ENCODE data around the gene CENPB. TPM values are rescaled to one million over a fixed set of nuclear protein-coding genes. Genes with fewer than 3 reads are reported as not detected.

CENPB gene
- total and polyA plus RNA-seq, 10 of the 15 experiments (the other 5 are each of a cell fraction or from before 2014, with no cell fraction given): 0.16 to 71.2 (median 14.0) TPM

- peaks cover 41% of the 10 kb centered on the region for H3K4me1 ChIP-seq (ENCODE audit: control insufficient read depth, insufficient read depth, low read length)
- TF ChIP-seq ESRRA (IDR thresholded peaks at IDR 0.05; ENCODE audit: low read length) (no peak), ZNF622 (IDR thresholded peaks at IDR 0.05) (no peak), FOXM1 (IDR thresholded peaks at IDR 0.05; ENCODE audit: low read depth, low read length) (no peak), IRF5 (IDR thresholded peaks at IDR 0.05; ENCODE audit: borderline replicate concordance) (no peak), SIN3A (IDR thresholded peaks at IDR 0.05; ENCODE audit: low read depth, low read length) (no peak), CEBPZ (IDR thresholded peaks at IDR 0.05; ENCODE audit: low read depth, low read length) (no peak), MYC (IDR thresholded peaks at IDR 0.05; ENCODE audit: insufficient read depth, insufficient read length, insufficient replicate concordance, low read length, severe bottlenecking) (no peak), DPF2 (IDR thresholded peaks at IDR 0.05) (no peak), ELK1 (IDR thresholded peaks at IDR 0.05; ENCODE audit: low read depth, low read length) (no peak), NR2C2 (IDR thresholded peaks at IDR 0.05; ENCODE audit: borderline replicate concordance, control insufficient read depth, insufficient read length, low read depth) (no peak), GATAD2B (conservative IDR thresholded peaks at IDR 0.05; ENCODE audit: low read depth) (no peak), SKIL (IDR thresholded peaks at IDR 0.05; ENCODE audit: low read depth, poor library complexity, severe bottlenecking) (no peak), EP300 (IDR thresholded peaks at IDR 0.05; ENCODE audit: borderline replicate concordance in 1 of 2, control insufficient read depth in 1 of 2, low read depth in 2 of 2, low read length in 2 of 2) (no peak), EED (IDR thresholded peaks at IDR 0.05; ENCODE audit: low read depth) (no peak), PAX5 (IDR thresholded peaks at IDR 0.05; ENCODE audit: borderline replicate concordance, low read depth, low read length) (no peak), MEF2A (IDR thresholded peaks at IDR 0.05; ENCODE audit: insufficient read depth, low read depth, low read length) (no peak)
Observed at GRCh38 chr20:3800878-3801260, 14.3 kb upstream of the CENPB start.

More at GRCh38 chr20:3800878-3801260, 14.3 kb upstream of the CENPB start:
- ChIA-PET RAD21 (ENCODE audit: unreplicated experiment) (no interaction called here), SMC1A (ENCODE audit: uncharacterized antibody, unreplicated experiment) (interaction anchor here (0.8 to 2.3 kb wide), 4 partner anchors 12 to 42 kb away, joined by 3 to 6 read pairs (median 6); no protein-coding TSS in a partner anchor), CTCF (interaction anchor here (0.6 to 3.8 kb wide), 2 partner anchors 18 to 53 kb away, joined by 3 to 33 read pairs; partner anchors contain the start of gene AP5S1), POLR2A (interaction anchor here (0.5 to 1.3 kb wide), 4 partner anchors 8 to 33 kb away, joined by 3 to 6 read pairs (median 3); partner anchors contain the start of genes ADISSP and AP5S1)
- no peak overlapping the region for H3K27ac ChIP-seq (ENCODE audit: control insufficient read depth, insufficient read depth)
- FAIRE-seq (no peak), ATAC-seq (no peak), DNase-seq (ENCODE audit: low read depth, low spot score) (no peak)
- H3K4me3 ChIP-seq: no peak overlapping the region
- no peak overlapping the region for H3K4me2 ChIP-seq (ENCODE audit: control insufficient read depth, insufficient read depth)
- H4K20me1 ChIP-seq (ENCODE audit: control insufficient read depth, insufficient read depth): no peaks in the 10 kb centered on the region
- in situ Hi-C loops (cut with MboI) (no loop called here), intact Hi-C loops (cut with micrococcal nuclease; ENCODE audit: unreplicated experiment) (no loop called here)
- no peak overlapping the region for H2AFZ ChIP-seq (ENCODE audit: control insufficient read depth, low read depth, low read length)
- BruUV-seq (replicated peaks): no TSS peak
- peaks cover 23 to 28% of the 10 kb centered on the region in 2 experiments for H3K36me3 ChIP-seq (ENCODE audit: control insufficient read depth in 2 of 2, insufficient read depth in 2 of 2, low read length in 1 of 2)
- no peaks in the 10 kb centered on the region for H3K9me3 ChIP-seq (replicated peaks; ENCODE audit: control insufficient read depth, insufficient read depth, low read length)
- no peaks in the 10 kb centered on the region for H3K27me3 ChIP-seq (replicated peaks in 1 of 2; ENCODE audit: control insufficient read depth in 2 of 2, insufficient read depth in 2 of 2, low read length in 1 of 2)
- H3K79me2 ChIP-seq (ENCODE audit: control insufficient read depth, insufficient read depth, low read length): peaks cover 18% of the 10 kb centered on the region
- H3K9ac ChIP-seq (ENCODE audit: control insufficient read depth, insufficient read depth, low read length): no peak overlapping the region
- 96% methylated on average over 8 of the region's 8 CpGs for WGBS (ENCODE audit: insufficient coverage, insufficient replicate concordance, low lambda C conversion rate, missing lambda C conversion rate)
